COLO829 (cell line): ENCODE measurements around the gene TRAF7.

Experiments used
- DNase-seq: peaks from one replicate; pipeline ENCODE4 v3.0.0; 2012; ENCODE audit warnings: low spot score

TRAF7 gene

DNA sequence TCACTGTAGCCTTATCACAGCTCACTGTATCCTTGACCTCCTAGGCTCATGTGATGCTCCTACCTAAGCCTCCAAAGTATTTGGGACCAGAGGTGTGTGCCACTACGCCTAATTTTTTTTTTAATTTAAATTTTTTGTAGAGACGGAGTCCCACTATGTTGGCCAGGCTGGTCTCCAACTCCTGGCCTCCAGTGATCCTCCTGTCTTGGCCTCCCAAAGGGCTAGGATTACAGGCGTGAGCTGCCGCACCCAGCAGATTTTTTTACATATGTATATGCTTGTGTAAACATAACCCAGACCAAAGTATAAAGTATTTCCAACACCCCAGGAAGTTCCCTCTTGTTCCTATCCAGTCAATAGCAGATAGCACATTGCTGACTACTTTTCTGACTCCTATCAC is 60.7 kb downstream of the TRAF7 start:
- DNase-seq = no peak

DNA sequence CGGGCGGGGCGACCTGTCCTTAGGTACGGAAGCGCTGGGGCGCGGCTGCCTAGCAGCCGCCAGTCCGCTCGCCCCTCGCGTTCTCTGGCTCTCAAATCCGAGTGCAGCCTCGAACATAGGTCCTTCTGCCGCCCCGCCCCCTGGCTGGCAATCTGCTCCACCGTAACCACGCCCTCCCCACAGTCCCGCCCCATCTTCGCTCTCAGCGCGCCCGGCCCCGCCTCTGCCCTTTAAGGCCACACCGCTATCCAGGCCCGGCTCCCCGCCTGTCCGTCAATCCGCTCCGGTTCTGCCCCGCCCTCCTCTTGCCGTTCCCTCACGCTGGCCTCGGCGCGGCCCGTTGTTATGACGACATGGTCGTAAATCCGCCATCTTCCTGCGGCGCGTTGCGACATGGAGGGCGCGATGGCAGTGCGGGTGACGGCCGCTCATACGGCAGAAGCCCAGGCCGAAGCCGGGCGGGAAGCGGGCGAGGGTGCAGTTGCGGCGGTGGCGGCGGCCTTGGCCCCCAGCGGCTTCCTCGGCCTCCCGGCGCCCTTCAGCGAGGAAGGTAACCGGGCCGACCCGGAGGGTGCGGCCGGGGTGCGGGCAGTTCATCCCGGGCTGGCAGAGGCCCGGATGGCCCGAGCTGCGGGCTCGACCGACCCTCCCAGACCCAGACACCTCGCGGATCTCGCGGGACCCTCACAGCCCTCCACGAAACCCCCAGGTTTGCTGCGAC is 67.8 kb downstream of the TRAF7 start, which contains the start of gene E4F1:
E4F1 (plus strand) TSS at position 371 of the 721 bp plus-strand sequence; CDS start at position 394, 23 bp downstream.
- peak; percentile 100 for DNase-seq

GRCh38 chr16:2223942-2224486 is 68.4 kb downstream of the TRAF7 start:
- peak; percentile 45 for DNase-seq

DNA sequence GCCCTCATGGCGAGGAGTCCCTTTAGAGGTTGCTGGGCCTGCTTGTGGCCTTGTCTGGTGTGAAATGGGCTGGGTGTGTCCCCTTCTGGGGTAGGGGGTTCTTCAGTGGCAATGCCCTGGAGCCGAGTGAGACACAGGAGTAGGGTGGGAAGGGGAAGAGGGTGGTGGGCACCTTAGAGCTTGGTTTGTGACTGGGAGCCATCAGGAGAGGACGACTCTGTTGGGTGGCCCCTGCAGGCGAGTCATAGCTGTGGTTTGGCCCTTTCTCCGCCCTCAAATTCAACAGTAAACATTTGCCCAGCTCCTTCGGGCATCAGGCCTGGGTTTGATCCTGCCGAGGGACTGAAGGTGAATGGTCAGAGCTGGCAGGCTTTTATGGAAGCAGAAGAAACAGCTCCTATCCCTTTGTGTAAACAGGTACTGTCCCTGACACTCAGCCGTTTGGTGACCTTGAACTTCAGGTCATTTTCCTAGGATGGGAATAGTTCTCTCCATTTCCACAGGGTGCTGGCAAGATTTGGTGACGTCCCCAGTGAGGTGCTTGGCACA is 70.7 kb downstream of the TRAF7 start:
- DNase-seq = no peak

DNA sequence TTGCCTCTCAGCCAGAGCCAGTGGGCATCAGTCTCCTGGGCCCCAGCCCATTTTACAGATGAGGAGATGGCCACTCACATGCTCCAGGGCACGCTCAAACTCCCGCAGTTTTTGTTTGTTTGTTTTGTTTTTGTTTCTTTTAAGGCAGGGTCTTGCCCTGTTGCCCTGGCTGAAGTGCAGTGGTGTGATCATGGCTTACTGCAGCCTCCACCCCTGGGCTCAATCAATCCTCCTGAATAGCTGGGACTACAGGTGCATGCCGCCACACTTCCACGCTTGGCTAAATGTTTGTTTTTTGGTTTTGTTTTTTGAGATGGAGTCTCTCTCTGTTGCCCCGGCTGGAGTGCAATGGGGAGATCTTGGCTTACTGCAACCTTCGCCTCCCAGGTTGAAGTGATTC is 71.3 kb downstream of the TRAF7 start:
- DNase-seq = no peak
